Measurements from ENCODE around the gene FAR2.
"Not testable (repeated sequence)": the region's sequence is repeated elsewhere in the genome, so short reads cannot be mapped to it uniquely, and the experiment has no call there.

FAR2 gene

DNA sequence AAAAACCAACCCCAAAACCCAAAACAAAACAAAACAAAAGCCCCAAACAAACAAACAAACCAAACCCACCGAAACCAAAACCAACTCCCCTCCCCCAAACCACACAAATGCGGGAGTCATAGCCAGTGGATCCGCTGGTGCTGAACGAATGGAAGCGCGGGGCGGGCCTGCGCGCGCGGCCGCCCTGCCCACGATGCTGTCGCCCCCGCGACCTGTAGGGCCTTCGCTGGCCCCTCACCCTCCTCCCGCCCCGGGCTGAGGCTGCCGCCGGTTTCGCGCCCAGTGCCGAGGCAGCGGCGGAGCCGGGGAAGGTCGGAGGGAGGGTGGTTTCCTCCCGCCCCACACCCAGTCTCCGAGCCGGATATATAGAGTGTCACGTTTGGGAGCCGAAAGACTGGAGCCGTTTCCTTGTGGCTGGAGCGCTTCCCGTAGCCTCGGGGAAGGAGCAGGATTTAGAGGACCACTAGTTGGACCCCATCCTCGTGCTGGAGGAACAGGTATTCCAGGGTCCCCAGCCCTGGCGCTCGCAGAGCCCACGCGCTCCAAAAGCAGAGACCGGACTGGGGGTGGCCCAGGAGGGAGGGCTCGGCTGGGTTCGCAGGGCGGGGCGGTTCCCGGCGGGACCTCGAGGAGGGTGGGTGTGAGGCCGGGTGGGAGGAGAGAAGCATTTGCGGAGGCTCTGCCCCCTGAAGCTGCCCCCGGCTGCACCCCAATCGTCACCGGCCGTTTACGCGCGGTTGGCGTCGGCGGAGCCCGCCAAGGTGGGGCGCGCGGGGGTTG, at the start of gene FAR2:
Gene FAR2, plus strand, starts transcription at position 368 of the 780 bp plus-strand sequence. CDS start 121,172 bp downstream, outside the sequence.
- DNase-seq (ENCODE audit: low spot score): peak; percentile 52

DNA sequence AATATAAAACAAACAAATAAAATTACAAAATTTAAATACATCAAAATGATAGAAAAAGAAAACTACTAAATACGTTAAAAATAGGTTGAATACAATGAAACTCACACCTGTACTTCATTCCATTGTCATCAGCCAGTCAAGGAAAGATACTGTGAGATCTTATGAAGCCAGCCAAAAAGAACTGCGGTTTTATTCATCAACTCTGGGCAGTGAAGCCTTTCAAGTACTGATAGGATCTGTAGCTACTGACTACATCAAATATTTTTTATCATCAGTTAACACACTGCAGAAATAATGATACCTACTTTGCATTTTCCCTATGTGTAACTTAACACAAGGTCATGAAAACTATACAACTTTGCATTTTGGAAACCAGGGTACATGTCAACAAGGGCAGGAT, 46.3 kb upstream of the FAR2 start:
- DNase-seq (ENCODE audit: low spot score): no peak

DNA sequence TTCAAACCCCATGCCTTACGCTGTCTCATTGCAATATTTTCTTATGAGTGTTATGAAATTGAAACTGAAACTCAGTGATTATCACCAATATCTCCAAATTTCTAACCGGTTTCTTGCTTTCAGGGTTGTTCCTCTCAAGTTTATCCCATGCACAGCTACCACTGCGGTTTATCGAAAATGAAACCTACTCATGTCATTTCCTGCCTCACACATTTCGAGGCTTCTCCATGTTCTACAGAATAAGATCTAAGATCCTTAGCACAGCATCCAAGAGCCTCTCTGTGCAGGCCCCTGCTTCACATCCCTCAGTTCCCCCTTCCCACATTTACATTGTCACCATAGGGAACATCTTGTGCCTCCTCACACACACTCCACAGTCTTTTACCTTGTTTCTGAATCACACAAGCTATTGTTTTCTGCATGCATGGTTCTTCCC, 45.5 kb upstream of the FAR2 start:
- DNase-seq (ENCODE audit: low spot score): peak; percentile 9

DNA sequence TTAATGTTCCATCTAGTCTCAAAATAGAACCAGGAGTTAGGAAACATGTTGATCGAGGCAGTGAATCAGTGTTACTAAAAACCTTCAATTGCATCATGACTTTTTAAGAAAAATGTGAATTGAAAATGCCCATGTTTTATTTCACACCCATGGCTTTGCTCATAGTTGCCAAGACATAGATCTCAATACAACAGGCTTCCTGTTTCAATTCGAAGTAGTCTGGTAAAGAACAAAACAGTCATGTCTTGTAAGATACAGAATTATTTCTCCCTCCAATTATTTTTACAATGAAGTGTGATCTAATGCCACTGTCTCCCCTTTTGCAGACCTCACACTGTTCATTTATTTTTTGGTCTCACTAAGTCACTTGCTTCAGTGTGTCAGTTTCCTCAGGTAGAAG, 44.6 kb upstream of the FAR2 start:
- DNase-seq (ENCODE audit: low spot score): no peak

DNA sequence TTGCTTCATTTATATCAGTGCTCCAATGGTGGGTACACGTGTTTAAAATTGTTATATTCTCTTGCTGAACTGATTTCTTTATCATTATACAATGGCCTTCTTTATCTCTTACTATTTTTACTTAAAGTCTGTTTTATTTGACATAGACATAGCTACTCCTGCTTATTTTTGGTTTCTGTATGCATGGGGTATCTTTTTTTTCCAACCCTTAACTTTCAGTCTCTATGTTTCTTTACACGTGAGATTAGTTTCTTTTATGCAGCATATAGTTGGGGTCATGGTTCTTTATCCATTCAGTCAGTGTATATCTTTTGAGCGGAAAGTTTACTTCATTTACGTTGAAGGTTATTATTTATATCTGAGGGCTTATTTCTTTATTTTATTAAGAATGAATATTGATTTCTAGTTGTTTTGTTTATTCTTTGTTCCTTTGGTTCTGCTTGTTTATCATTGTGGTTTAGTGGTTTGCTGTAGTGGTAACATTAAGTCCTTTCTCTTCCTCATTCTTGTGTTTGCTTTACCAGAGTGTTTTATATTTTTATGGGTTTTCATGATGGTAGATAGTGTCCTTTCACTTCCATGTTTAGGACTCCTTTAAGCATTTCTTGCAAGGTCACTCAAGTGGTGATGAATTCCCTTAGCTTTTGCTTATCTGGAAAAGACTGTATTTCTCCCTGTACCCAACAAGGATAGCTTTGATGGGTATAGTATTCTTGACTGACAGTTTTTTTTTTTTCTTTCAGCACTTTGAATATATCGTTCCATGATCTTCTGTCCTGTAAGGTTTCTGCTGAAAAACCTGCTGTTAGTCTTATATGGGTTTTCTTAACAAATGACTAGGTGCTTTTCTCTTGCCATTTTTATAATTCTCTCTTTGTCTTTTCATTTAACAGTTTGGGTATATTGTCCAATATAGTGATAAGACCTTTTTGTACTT, 38.3 kb upstream of the FAR2 start:
- no peak for DNase-seq (ENCODE audit: low spot score)

DNA sequence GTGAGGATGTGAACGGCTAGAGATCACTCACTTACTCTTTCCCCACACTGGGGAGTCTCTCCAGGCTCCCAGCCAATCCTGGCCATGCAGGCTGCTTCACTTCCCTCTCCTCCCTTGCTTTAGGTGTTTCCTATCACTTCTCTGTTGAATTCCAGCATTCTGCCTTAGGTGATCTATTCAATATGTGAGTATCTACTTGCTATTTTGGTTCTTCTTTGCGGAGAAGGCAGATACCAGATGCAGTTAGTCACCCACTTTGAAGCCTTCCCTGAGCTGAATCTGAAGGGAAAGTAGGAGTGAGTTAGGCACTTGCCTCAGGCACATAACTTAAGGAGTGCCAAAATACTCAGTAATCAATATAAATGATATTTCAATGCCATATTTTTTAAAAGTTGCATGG, 36.0 kb upstream of the FAR2 start:
- DNase-seq (ENCODE audit: low spot score): no peak

DNA sequence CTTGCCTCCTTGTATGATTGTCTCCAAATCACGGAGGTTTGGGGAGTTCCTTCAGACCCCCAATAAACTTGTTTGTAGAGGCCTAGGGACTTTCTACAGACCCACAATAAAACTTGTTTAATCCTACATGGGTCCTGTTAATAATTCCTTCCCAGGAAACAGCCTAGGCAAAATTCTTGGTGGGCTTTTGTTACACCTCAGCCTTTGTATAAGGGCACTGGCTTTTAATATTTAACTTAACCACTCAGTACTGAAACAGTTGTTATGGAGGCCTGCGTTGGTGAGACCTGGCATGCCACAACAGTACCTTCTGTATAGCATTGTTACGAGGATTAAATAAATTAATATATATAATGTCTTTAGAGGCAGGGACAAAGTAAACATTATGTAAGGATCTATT, 32.7 kb upstream of the FAR2 start:
- no peak for DNase-seq (ENCODE audit: low spot score)

DNA sequence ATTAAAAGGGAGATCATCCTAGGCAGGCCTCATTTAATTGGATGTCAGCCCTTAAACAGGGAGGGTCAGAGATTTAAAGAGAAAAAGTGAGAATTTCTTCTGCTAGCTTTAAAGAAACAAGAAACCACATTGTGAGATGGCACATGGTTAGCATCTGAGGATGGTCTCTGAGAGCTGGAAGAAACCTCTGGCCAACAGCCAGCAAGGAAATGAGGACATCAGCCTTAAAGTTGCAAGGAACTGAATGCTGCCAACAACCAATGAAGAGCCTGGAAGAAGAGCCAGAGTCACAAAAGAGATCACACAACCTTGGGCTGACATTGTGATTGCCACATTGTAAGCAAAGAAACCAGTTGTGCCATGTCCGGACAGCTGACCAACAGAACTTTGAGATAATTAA, 17.5 kb upstream of the FAR2 start:
- DNase-seq (ENCODE audit: low spot score): no peak

DNA sequence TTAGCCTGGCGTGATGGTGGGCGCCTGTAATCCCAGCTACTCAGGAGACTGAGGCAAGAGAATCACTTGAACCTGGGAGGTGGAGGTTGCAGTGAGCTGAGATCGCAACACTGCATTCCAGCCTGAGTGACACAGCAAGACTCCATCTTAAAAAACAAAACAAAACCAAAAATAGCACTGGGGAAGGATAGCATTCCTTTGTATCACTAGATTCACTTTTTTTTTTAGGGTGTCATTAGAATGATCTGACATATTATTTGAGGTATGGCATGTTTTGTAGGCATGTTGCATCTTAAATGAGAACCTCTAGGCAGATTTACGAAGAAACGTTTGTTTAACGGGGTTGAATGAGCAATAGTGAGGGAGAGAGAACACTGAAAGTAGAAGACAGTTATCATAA, 16.8 kb upstream of the FAR2 start:
- DNase-seq (ENCODE audit: low spot score): no peak

DNA sequence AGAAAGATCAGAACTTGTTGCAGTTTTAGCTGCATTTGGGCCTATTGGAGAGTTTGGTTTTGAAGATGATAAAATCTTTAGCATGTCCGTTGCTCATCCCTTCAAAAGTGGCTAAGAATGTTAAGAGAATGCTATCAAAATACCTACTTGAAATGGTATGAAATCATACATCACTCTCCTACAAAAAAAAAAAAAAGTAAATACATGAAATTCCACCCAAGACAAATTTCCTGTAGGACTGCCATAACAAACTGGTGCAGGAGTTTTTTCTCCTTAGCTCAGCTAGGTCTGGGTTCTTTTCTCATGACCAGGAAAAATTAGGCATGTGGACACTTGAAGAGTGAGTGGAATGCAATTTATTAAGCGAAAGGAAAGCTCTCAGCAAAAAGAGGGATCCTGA, 15.9 kb upstream of the FAR2 start:
- DNase-seq (ENCODE audit: low spot score): no peak

DNA sequence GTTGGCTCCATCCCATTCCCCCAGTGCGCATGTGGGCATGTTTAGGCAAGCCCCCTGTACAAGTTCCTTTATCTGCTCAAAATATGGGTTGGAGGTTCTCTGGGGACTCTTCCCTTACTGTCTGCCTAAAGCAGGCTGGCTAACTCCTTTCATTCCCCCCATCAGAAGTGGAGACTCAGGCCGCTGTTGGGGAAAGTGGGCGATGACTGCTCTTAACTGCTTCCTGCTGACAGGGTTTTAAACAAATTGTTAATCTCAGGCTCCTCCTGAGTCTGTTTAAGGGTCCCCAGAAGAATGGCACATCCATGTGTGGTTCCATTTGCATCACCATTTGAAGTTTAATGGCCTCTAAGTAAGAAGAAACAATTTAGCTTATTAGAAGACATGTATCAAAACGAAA, 15.4 kb upstream of the FAR2 start:
- DNase-seq (ENCODE audit: low spot score): no peak

DNA sequence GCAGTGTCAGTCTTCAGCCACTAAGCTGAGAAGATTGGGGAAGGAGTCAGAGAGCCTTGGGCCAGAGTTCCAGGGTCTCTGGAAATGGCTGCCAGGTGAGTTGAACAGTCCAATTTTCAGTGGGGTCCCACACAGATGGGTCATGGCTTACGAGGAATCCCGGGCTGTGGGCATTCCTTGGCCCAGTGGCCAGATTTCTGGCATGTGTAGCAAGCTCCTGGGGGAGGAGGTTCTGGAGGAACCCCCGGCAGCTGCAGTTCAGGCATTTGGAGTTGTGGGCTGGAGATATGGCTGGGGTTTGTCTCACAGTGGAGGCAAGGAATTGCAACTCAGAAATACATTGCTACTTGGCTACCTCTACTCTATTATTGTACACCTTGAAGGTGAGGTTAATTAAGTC, 10.8 kb upstream of the FAR2 start:
- not testable (repeated sequence) for DNase-seq (ENCODE audit: low spot score)

DNA sequence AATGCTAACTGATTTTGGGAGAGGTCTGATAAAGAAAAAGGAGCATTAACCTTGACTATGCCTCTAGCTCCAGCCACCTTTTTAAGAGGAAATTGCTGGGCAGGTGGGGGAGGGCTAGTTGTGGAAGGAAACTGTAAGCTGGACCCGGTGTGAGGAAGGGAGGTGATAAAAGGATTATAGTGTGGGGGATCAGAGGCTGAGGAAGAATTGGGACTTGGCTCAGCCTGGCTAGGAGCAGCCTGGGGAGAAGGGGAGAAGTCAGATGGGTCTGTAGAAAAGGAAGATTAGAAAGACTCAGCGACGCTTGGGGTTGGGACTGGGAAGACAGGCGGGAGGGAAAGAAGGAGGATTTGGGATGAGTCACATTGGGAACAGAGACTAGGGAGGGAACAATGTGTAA, 10.2 kb upstream of the FAR2 start:
- DNase-seq (ENCODE audit: low spot score): not testable (repeated sequence)

DNA sequence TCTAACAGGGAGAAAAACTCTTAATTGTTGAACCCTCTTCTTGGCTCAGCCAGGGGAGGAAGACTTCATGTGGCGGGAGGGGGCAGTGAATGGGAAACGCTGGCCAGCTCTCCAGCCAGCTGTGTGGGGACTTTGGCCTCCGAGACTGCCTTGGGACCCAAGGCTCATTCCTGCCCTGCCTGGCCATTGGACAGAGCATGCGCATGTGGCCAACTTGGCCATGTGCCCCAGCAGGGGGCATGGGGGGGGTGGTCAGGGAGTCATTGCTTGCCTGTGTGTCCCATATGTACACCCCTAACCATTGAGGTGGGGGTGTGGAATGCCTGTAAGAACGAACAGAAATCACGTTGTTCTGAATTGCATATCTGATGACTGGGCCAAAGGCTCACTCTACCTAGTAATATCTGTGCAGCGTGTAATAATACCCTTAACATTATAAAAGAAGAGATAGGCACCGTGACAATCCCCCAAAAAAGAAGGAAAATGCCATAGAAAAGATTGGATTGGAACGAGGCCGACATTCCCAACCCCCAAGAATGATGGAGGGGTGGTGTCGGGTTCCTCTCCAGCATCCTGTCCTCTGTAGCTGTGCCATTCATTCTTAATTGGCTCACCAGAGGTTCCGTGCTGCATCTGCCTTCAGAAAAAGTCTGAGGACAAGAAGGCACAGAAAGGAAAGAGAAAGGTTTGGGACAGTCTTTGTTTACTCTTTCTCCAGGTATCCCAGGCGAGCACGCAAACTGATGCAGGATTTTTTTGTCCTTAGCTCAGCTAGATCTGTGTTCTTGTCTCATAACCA, 3.5 kb upstream of the FAR2 start:
- no peak for DNase-seq (ENCODE audit: low spot score)

DNA sequence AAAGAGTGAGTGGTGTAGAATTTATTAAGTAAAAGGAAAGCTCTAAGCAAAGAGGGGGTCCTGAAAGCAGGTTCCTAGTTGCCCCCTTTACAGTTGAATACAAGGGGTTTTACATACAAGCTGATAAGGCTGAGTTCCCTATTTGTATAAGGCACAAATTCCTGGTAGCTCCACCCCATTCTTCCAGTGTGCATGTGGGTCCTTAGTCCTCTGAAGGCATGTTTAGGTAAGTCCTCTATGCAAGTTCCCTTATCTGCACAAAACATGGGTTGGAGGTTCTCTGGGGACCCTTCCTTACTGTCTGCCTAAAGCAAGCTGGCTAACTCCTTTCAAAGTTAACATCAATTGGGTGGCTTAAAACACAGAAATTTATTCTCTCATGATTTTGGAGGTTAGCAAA, 2.9 kb upstream of the FAR2 start:
- no peak for DNase-seq (ENCODE audit: low spot score)

DNA sequence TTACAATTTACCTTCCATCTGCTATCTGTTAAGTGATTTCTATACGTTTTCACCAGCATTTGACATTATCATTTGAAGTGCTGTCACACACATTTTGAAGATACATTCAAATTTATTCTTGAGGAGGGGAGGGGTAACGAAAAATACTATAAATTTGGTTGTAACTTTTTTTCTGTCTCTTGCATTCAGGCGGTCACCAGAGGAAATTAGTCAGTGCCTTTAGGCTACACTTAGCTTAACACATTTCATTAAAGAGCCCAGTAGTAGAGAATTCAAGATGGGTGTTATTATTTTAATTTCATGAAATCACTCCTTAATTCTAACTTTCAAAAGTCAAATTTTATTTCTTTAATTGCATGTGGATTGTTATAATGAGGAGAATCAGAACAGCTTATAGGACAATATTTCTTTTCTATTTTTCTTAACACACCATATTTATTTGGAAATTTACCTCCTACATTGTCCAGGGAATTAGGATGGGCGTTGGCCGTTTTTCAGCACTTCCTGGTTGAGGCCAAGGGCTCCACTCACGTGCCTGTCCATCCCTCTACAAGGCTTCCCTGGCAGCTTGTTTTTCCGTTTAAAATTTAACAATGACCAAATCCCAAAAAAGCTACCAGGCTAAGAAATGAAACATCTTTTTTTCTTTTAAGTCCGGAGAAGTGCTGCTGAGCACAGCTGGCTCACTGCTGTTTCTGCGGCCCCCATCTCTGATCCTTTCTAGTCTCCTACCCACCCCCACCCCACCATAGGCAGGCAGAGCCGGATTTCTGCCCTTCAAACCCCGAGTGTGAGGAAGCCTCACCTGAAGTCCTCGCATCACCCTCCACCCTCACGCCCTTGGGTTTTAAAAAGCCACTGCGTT, 1.1 kb upstream of the FAR2 start:
- no peak for DNase-seq (ENCODE audit: low spot score)

DNA sequence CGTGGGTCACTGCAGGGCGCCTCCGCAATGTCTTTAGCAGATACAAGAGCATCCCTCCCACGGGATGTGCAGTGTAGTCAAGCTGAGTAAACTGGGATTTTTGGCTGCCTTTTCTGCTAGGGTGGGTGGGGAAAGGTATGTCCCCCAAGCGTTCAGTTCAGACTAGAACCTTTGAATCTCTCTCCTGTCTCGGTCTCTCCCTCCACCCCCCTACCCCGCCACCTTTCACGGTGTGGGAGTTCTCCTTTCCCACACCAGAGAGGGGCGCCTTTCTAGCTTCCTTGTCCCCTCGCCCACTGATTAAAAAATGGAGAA, 525 bp upstream of the FAR2 start:
- no peak for DNase-seq (ENCODE audit: low spot score)

DNA sequence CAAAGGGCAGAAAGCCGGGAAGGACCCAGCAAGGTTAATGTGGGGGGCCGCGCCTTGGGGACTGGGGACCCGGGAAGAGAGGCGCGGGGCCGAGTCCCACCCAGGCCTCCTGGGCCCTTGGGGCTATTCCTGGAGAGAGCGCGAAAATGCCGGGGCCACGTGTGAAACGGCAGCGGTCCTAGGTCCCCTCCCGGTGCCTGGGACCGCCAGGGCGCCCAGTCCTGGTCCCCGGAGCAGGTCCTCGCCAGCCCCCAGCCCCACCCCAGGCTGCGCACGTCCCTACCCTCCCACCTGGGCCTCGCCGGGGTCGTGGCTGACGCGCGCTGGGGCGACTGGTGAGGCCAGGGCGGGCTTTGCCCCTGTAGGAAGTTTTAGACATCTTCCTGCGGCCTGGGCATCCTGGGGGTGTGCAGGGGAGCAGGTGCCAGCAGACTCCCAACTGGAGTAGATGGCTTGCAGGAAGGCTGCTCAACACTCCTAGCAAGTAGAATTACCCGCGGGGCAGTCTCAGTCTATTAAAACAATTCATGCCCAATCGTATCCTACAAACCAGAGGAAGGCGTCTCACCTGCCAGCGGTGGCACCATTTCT, 708 bp downstream of the FAR2 start:
- no peak for DNase-seq (ENCODE audit: low spot score)

DNA sequence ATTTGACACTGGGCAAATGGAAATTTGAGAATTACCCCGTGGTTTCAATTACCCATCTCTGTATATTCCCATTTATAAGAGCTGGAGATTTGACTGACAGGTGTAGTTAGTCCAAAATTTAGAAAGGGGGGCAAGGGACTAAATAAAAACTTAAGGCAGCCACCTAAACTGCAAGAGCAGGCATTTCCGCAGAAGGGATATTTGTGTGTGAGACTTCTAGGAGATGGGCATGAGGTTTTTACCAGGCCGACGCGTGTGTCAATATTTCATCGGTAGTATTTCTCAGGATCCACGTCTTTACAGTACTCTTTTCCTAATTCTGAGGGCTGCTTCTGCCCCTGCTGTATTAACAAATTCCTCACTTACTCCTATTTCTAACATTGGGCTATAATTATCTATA, 1.4 kb downstream of the FAR2 start:
- DNase-seq (ENCODE audit: low spot score): no peak

DNA sequence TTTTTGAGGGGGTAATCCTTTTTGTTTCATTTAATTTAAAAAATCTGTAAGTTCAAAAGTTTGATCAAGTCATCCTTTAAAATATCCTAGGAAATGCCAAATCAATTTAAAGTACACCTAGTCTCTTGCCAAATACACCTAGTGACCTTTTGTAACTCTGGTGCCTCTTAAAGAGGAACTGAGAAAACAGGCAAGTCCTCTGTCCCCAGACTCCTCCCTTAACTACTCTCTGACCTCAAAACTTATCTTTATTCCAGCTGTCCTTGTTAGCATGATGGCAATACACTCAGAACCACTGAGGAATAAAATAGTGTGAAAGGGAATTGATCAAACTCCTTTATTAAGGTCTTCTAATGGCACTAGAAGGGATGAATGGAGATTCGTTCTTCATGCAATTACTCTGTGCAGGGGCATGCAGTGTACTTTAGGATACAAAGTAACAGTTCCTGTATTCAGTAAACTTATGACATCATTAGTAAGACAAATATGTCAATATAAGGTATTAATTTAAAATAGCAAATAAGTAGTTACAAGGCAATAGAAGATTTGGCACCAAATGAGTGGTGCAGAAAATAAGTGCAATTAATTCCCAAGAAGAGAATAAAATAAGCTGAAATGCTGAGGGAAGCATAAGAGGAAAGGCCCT, 3.3 kb downstream of the FAR2 start:
- no peak for DNase-seq (ENCODE audit: low spot score)
